HG03103 (cell line): Measurements from ENCODE around the gene CALCOCO2.
"Not testable (repeated sequence)": the region's sequence is repeated elsewhere in the genome, so short reads cannot be mapped to it uniquely, and the experiment has no call there.

Experiments used
- ATAC-seq: cut with Tn5 transposase; IDR thresholded peaks from one replicate; pipeline ENCODE4 v1.9.1; 2021; ENCODE audit warnings: low read depth; ENCODE audit not compliant: unreplicated experiment

Gene CALCOCO2

GRCh38 chr17:48871551-48872351, 40.9 kb downstream of the CALCOCO2 start:
- no peak for ATAC-seq

- not testable (repeated sequence) for ATAC-seq
Observed at GRCh38 chr17:48872409-48872808, 41.6 kb downstream of the CALCOCO2 start.

GRCh38 chr17:48873209-48873608, 42.4 kb downstream of the CALCOCO2 start:
- ATAC-seq, result no peak

- no peak for ATAC-seq
Observed at GRCh38 chr17:48873696-48874443, 43.0 kb downstream of the CALCOCO2 start.

- no peak for ATAC-seq
Observed at GRCh38 chr17:48878920-48879898, 48.4 kb downstream of the CALCOCO2 start.

- ATAC-seq, result no peak
Observed at GRCh38 chr17:48882272-48882671, 51.4 kb downstream of the CALCOCO2 start.

GRCh38 chr17:48883171-48883570, 52.3 kb downstream of the CALCOCO2 start:
- ATAC-seq, result no peak

GRCh38 chr17:48890086-48890485, 59.3 kb downstream of the CALCOCO2 start:
- no peak for ATAC-seq

- ATAC-seq, result no peak
Observed at GRCh38 chr17:48892940-48893645, 62.3 kb downstream of the CALCOCO2 start.

GRCh38 chr17:48893646-48894508, 63.0 kb downstream of the CALCOCO2 start:
- ATAC-seq, result no peak

GRCh38 chr17:48894886-48895285, 64.1 kb downstream of the CALCOCO2 start:
- ATAC-seq, result no peak

GRCh38 chr17:48901241-48901640, 70.4 kb downstream of the CALCOCO2 start:
- ATAC-seq, result no peak

GRCh38 chr17:48903401-48903800, 72.6 kb downstream of the CALCOCO2 start:
- ATAC-seq, result no peak

- ATAC-seq, result no peak
Observed at GRCh38 chr17:48904428-48904827, 73.6 kb downstream of the CALCOCO2 start.

- no peak for ATAC-seq
Observed at GRCh38 chr17:48905987-48906515, 75.2 kb downstream of the CALCOCO2 start.

GRCh38 chr17:48907713-48908046, 76.8 kb downstream of the CALCOCO2 start:
- ATAC-seq, result no peak

GRCh38 chr17:48908047-48908843, 77.4 kb downstream of the CALCOCO2 start, which contains the start of gene UBE2Z:
TSS of gene UBE2Z (plus strand) at chr17:48908407. CDS start at chr17:48908504, 97 bp downstream.
- peak; percentile 67 for ATAC-seq

GRCh38 chr17:48908853-48909394, 78.1 kb downstream of the CALCOCO2 start:
- ATAC-seq, result peak; percentile 41
